Glutamatergic neuron (in vitro differentiated cells): Measurements from ENCODE around the gene MSMB. TPM values are rescaled to one million over a fixed set of nuclear protein-coding genes. Genes with fewer than 3 reads are reported as not detected.

Source experiments
- DNase-seq: peaks from one replicate; pipeline ENCODE4 v3.0.0; 2022
- H3K27ac Mint-ChIP-seq: one replicate; pipeline ENCODE4 v1.8.0; 2020; ENCODE audit warnings: mild to moderate bottlenecking, mixed read lengths, inconsistent platforms; ENCODE audit not compliant: unreplicated experiment
- H3K27me3 Mint-ChIP-seq: one replicate; pipeline ENCODE4 v1.8.0; 2020; ENCODE audit warnings: mild to moderate bottlenecking, moderate library complexity, mixed read lengths, inconsistent platforms; ENCODE audit not compliant: unreplicated experiment
- H3K36me3 Mint-ChIP-seq: one replicate; pipeline ENCODE4 v1.8.0; 2020; ENCODE audit warnings: mild to moderate bottlenecking, mixed read lengths, inconsistent platforms; ENCODE audit not compliant: unreplicated experiment
- H3K4me1 Mint-ChIP-seq: one replicate; pipeline ENCODE4 v1.8.0; 2020; ENCODE audit warnings: mild to moderate bottlenecking, low read depth, mixed read lengths, inconsistent platforms; ENCODE audit not compliant: unreplicated experiment
- H3K4me3 Mint-ChIP-seq: one replicate; pipeline ENCODE4 v1.8.0; 2020; ENCODE audit warnings: mild to moderate bottlenecking, mixed read lengths, inconsistent platforms; ENCODE audit not compliant: unreplicated experiment
- H3K9me3 Mint-ChIP-seq: one replicate; pipeline ENCODE4 v1.8.0; 2020; ENCODE audit warnings: mild to moderate bottlenecking, moderate library complexity, mixed read lengths, inconsistent platforms; ENCODE audit not compliant: unreplicated experiment
- total RNA-seq: library from RNA; stranded (reverse); fragmentation: NEBNext Ultra II Directional; extraction: Animal tissue kit (Norgen Biotek cat#: 25700); gene quantifications from one replicate; pipeline ENCODE4 v1.2.1, GENCODE V29; 2021; ENCODE audit not compliant: unreplicated experiment
- TF ChIP-seq, protein P1 (sequence below): fragments of 200-600 bp; sonication (generic); IDR thresholded peaks from one replicate; pipeline ENCODE4 v1.5.0; 2021; ENCODE audit not compliant: partially characterized antibody, unreplicated experiment

The MSMB gene
- total RNA-seq, 1 donor from 2014 or later, result not detected

DNA sequence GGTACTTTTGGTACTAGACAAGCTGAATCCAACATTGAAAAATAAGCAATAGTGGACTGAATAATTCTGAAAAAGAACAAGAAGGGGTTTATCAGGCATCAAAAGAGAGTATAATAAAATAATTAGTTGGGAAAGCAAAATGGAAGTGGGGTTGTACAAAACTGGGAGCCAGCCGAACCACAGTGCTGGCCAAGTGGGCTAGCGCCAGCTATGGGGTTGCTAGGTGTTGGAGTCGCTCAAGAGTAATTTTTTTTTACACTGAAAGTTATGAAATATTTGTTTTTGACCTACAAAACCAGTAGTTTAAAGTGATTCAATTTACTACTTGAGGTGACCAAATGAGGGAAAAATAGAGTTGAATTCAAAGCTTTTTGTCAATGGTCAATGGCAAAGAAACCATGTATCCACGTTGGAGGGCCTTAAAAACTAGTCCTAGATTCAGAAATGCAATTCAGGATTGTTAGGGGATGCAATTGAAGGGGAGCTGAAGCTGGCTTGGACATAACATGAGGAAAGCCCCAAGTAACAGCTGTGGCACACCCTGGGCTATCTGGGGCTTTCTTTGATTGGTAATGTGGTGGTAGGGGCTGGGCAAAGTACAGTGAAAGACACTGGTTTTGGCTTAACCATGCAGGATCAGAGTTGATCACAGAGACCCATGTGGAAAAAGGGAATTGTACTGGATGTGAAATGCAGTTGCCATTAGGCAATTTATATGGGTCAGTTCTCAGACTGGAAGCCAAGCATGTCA lies 28.3 kb upstream of the MSMB start:
- Mint-ChIP-seq H3K4me3 (no peak overlapping the region), H3K27me3 (no peaks in the 10 kb centered on the region), H3K27ac (no peak overlapping the region), H3K36me3 (no peaks in the 10 kb centered on the region), H3K4me1 (no peaks in the 10 kb centered on the region), H3K9me3 (no peaks in the 10 kb centered on the region)
- TF ChIP-seq, protein P1, sequence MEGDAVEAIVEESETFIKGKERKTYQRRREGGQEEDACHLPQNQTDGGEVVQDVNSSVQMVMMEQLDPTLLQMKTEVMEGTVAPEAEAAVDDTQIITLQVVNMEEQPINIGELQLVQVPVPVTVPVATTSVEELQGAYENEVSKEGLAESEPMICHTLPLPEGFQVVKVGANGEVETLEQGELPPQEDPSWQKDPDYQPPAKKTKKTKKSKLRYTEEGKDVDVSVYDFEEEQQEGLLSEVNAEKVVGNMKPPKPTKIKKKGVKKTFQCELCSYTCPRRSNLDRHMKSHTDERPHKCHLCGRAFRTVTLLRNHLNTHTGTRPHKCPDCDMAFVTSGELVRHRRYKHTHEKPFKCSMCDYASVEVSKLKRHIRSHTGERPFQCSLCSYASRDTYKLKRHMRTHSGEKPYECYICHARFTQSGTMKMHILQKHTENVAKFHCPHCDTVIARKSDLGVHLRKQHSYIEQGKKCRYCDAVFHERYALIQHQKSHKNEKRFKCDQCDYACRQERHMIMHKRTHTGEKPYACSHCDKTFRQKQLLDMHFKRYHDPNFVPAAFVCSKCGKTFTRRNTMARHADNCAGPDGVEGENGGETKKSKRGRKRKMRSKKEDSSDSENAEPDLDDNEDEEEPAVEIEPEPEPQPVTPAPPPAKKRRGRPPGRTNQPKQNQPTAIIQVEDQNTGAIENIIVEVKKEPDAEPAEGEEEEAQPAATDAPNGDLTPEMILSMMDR, result no peak
- no peak for DNase-seq

DNA sequence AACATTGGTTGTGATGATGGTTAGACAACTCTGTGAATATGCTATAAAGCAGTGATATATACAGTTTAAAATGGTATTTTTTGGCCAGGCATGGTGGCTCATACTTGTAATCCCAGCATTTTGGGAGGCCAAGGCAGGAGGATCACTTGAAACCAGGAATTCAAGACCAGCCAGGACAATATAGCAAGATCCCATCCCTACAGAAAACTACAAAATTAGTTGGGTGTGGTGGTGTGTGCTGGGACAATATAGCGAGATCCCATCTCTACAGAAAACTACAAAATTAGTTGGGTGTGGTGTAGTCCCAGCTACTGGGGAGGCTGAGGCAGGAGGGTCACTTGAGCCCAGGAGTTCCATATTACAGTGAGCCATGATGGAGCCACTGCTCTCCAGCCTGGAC lies 27.5 kb upstream of the MSMB start:
- no peak overlapping the region for H3K4me3 Mint-ChIP-seq
- no peak for DNase-seq
- H3K27me3 Mint-ChIP-seq, result no peaks in the 10 kb centered on the region
- no peak overlapping the region for H3K27ac Mint-ChIP-seq
- no peaks in the 10 kb centered on the region for H3K9me3 Mint-ChIP-seq
- H3K4me1 Mint-ChIP-seq, result no peaks in the 10 kb centered on the region
- TF ChIP-seq, protein P1, result no peak
- no peaks in the 10 kb centered on the region for H3K36me3 Mint-ChIP-seq

DNA sequence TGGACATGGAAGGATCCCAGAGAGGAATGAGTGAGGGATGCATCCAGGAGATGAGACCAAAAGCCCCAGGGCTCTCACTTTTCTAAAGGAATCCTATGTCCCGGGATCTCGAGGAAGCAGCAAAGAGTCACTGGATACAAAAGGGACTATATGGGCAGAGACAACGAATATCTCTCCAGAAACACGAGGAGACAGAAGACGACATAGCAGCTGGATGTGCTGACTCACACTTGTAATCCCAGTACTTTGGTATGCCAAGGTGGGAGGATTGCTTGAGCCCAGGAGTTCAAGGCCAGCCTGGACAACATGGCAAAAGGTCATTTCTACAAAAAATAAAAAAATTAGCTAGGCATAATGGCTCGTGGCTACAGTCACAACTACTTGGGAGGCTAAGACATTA lies 24.7 kb upstream of the MSMB start:
- no peak for DNase-seq
- H3K4me3 Mint-ChIP-seq, result no peak overlapping the region
- H3K9me3 Mint-ChIP-seq, result peaks cover 1% of the 10 kb centered on the region
- no peaks in the 10 kb centered on the region for H3K4me1 Mint-ChIP-seq
- H3K36me3 Mint-ChIP-seq, result no peaks in the 10 kb centered on the region
- H3K27me3 Mint-ChIP-seq, result no peaks in the 10 kb centered on the region
- H3K27ac Mint-ChIP-seq, result no peak overlapping the region
- TF ChIP-seq, protein P1, result no peak

DNA sequence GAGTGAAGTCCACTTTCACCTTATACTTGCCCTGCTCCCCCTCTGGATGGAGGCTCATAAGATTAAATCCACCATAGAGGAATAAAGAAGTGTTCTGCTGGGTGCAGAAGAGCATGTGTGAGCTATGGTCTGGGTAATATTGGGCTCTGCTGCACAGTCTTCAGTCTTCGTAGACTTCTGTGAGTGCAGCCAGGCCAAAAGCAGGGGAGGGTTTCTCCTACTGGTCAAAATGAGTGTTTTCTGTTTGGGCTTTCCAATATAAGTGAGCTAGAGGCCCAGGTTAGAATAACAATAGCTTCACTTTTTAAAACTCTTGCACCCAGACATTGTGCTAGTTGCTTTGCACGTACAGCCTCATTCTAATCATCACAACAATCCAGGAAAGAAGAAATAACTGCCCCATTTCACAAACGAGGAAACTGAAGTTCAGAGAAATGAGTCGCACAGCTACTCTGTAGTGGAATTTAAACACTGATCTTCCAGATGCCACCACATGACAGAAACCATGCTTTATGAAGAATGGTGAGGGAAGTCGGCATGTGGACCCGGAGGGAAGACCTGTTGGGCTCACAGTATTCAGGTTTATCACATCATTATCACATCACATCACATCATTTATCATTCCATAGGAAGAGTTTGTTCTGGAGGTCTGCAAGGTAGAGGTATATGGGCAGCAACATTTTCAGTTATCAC lies 23.8 kb upstream of the MSMB start:
- no peaks in the 10 kb centered on the region for H3K27me3 Mint-ChIP-seq
- peaks cover 1% of the 10 kb centered on the region for H3K9me3 Mint-ChIP-seq
- TF ChIP-seq, protein P1, result no peak
- no peaks in the 10 kb centered on the region for H3K4me1 Mint-ChIP-seq
- H3K36me3 Mint-ChIP-seq, result no peaks in the 10 kb centered on the region
- no peak for DNase-seq
- no peak overlapping the region for H3K27ac Mint-ChIP-seq
- no peak overlapping the region for H3K4me3 Mint-ChIP-seq

DNA sequence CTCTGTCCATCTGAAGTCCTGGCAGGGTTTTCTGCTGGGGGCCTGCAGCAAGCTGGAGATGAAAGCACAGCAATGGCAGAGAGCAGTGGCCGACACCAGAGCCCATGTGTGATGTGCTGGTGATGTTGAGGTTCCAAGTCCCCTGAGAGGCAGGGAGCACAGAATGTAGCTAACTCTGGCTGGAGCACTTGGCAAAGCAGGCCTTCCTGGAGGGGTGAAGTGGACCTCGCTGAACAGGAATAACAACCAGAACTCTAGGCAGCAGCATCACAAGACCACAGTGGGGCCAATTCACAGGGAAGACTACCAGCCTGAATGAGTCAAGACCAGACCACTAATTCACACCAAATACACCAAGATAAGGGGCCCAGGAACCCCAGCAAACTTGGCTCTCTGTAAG lies 22.8 kb upstream of the MSMB start:
- Mint-ChIP-seq H3K27me3 (no peaks in the 10 kb centered on the region), H3K36me3 (no peaks in the 10 kb centered on the region)

More for the DNA sequence above, 22.8 kb upstream of the MSMB start:
- Mint-ChIP-seq H3K9me3 (peaks cover 1% of the 10 kb centered on the region), H3K4me3 (no peak overlapping the region), H3K27ac (no peak overlapping the region), H3K4me1 (no peaks in the 10 kb centered on the region)
- TF ChIP-seq, protein P1, result no peak
- DNase-seq, result no peak
